ACHN (cell line): ENCODE results near the gene AOC3.
"Not testable (repeated sequence)": the region's sequence is repeated elsewhere in the genome, so short reads cannot be mapped to it uniquely, and the experiment has no call there.

ENCODE experiments used
- DNase-seq: peaks from one replicate; pipeline ENCODE4 v3.0.0-alpha.2; 2015
- in situ Hi-C: cut with HindIII; loops from 2 replicates; pipeline ENCODE4 v1.10.0; 2017; ENCODE audit warnings: low sequenced_read_pairs, low pct_ligation_motif_present, low pct_unique_long_range_greater_than_20kb

The AOC3 gene

DNA sequence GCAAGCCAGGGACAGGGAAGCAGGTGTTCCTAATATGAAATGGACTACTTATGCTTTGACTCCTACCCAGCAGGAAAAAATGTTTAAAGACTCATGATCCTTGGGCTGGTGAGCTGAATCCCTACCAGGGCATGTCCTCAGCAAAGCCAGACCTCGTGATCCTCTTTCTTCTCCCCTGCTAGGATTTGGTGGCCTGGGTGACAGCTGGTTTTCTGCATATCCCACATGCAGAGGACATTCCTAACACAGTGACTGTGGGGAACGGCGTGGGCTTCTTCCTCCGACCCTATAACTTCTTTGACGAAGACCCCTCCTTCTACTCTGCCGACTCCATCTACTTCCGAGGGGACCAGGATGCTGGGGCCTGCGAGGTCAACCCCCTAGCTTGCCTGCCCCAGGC, 5.1 kb downstream of the AOC3 start:
- in situ Hi-C loops, DNase-seq: not testable (repeated sequence)

DNA sequence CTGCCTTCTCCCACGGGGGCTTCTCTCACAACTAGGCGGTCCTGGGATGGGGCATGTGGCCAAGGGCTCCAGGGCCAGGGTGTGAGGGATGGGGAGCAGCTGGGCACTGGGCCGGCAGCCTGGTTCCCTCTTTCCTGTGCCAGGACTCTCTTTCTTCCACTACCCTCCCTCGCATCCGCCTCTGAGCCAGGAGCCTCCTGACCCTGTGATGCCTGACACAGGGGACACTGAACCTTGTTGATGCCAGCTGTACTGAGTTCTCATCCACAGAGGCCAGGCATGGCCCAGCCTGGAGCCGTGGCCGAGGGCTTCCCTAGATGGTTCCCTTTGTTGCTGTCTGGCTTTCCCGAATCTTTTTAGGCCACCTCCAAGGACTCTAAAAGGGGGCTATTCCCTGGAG, 5.5 kb downstream of the AOC3 start:
- in situ Hi-C loops, DNase-seq: not testable (repeated sequence)

DNA sequence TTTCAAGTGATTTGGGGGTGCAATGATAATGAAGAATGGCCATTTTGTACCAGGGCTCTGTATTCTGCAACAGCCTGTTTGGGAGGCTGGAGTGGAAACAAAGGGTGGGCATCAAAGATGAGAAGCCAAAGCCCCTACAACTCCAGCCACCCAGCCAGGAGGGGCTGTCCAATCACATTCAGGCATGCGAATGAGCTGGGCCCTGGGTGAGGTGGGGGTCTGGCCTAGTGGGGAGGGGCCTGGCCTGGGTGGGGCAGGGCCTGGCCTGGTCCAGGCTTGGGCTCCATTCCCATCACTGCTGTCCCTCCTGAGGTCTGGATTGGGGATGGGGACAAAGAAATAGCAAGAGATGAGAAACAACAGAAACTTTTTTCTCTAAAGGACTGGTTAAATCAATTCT, 6.4 kb downstream of the AOC3 start:
- no peak for DNase-seq

DNA sequence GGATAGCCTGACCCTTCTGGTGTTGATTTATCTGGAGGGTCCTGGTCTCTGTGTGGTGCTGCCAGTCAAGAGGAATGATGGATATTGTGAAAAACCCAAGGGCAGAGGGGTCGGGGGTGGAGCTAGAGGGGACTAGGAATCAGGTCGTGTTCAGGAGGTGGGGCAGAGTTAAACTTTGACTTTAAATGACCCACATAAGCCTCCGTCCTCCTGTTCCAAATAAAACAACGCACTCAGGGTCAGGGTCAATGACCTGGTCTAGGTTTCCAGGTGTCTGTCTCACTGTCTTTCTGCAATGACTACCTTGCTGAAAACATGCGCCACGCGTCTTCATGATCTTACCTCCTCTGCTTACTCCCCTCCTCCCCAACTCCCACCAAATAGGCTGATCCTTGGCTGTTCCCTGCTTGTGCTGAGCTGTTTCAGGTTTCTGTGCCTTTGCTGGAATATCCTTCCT, 14.7 kb downstream of the AOC3 start:
- in situ Hi-C loops: no loop called here
- DNase-seq: no peak

More for the DNA sequence above, 6.4 kb downstream of the AOC3 start:
- in situ Hi-C loops: no loop called here

DNA sequence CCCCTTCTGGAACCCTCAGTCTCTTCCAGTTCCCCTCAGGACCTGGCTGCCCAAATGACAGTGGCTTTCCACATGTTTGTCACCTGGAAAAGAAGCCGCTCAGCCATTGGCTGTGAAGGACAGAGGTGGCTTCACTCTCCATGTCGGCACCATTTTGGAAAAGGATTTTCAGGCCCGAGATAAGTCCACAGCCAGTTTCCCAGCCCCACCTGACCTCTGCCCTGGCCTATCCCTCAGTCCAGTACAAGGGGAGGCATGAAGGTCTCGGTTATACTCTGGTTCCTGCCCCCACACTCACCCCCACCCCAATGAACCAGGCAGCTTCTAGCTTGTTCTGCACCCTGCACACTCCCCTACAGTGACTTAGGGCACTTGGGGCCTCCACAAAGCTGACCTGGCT, 15.2 kb downstream of the AOC3 start:
- no peak for DNase-seq
- in situ Hi-C loops: no loop called here

DNA sequence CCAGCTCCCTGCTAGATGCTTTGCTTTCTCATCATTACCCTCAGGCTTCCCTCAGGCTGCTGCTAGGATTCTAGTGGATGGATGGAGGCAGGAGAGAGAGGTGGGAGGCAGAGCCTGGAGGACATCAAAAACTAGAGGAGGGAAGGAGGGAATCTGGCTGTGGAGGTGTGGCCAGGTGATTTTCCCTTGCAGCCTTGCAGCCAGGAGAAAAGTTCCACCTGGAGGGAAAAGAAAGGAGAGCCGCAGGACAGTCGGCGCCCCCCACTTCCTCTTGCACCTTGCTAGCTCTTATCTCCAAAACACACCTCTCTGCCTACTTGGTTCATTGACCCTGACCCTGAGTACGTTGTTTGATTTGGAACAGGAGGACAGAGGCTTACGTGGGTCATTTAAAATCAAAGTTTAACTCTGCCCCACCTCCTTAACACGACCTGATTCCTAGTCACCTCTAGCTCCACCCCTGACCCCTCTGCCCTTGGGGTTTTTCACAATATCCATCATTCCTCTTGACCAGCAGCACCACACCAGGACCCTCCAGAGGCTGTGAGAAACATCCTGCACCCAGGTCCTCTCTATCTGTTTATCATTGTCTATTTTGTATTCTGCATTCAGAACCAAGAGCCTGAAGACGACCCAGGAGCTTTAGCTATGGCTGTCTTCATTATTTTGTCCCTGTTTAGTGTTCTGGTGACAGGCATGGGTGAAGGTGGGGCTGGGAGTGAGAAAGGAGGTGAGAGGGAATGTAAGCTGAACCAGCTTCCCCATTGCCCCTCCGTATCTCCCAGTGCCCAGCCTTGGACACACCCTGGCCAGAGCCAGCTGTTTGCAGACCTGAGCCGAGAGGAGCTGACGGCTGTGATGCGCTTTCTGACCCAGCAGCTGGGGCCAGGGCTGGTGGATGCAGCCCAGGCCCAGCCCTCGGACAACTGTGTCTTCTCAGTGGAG, 15.9 kb downstream of the AOC3 start:
- no peak for DNase-seq
- in situ Hi-C loops: no loop called here

DNA sequence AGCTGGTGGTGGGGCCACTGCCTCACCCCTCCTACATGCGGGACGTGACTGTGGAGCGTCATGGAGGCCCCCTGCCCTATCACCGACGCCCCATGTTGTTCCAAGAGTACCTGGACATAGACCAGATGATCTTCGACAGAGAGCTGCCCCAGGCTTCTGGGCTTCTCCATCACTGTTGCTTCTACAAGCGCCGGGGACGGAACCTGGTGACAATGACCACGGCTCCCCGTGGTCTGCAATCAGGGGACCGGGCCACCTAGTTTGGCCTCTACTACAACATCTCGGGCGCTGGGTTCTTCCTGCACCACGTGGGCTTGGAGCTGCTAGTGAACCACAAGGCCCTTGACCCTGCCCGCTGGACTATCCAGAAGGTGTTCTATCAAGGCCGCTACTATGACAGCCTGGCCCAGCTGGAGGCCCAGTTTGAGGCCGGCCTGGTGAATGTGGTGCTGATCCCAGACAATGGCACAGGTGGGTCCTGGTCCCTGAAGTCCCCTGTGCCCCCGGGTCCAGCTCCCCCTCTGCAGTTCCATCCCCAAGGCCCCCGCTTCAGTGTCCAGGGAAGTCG, 16.8 kb downstream of the AOC3 start:
- in situ Hi-C loops, DNase-seq: not testable (repeated sequence)

DNA sequence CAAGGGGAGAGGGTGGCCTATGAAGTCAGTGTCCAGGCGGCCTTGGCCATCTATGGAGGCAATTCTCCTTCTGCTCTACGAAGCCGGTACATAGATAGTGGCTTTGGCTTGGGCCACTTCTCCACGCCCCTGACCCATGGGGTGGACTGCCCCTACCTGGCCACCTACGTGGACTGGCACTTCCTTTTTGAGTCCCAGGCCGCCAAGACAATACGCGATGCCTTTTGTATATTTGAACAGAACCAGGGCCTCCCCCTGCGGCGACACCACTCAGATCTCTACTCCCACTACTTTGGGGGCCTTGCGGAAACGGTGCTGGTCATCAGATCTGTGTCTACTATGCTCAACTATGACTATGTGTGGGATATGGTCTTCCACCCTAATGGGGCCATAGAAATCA, 17.3 kb downstream of the AOC3 start:
- in situ Hi-C loops: no loop called here
- DNase-seq: no peak

DNA sequence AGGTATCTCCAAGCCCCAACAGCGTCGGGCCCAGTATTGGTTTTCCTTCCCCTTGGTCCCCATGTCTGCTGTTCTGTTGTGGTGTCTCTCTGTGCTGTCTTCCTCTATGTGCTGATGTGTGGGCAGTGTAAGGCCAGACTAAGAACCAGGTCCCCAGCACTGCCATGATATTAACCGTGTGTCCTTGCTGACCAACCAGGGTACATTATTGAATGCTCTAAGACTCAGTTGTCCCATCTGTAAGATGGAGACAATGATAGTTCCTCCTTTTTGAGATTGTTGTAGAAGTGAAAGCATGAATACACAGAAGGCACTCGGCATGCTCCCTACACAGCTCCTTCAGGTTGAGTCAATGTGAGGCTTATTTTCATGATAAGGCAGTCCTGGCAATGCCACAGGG, 20.6 kb downstream of the AOC3 start:
- DNase-seq: no peak
- in situ Hi-C loops: no loop called here

DNA sequence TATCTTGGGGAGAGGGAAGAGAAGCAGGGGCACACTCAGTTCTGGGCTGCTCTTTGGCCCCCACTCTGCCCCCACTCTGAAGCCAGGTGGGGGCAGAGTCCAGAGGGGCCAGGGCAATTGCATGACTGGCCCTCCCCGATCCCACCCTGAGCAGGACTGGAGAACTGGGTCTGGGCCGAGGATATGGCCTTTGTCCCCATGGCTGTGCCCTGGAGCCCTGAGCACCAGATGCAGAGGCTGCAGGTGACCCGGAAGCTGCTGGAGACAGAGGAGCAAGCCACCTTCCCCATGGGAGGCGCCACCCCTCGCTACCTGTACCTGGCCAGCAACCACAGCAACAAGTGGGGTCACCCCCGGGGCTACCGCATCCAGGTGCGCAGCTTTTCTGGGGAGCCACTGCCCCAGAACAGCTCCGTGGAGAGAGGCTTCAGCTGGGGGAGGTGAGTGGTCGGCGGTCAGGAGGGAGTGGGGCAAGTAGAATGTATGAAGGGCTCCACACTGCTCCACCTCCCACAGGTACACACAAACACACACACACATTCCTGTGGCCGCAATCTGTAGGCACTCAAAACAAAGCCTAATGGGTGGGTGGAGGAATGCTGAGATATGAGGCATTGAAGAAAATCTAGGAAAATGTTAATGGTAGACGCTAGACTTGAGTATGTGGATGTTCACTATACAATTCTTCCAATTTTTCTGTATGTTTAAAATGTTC, 21.4 kb downstream of the AOC3 start:
- no peak for DNase-seq
- in situ Hi-C loops: no loop called here

DNA sequence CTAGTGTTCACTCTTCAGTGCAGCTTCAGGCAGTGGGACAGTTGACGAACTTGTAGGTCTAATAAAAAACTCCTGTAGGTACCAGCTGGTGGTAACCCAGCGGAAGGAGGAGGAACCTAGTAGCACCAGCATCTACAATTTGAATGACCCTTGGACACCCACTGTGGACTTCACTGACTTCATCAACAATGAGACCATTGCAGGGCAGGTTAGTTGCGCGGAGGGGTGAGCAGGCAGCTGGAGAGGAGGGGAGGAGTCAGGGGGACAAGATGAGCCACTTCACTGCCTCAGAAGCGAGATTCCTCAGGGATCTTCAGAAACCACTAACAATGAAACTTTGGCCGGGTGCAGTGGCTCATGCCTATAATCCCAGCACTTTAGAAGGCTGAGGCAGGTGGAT, 22.3 kb downstream of the AOC3 start:
- in situ Hi-C loops: no loop called here
- no peak for DNase-seq

DNA sequence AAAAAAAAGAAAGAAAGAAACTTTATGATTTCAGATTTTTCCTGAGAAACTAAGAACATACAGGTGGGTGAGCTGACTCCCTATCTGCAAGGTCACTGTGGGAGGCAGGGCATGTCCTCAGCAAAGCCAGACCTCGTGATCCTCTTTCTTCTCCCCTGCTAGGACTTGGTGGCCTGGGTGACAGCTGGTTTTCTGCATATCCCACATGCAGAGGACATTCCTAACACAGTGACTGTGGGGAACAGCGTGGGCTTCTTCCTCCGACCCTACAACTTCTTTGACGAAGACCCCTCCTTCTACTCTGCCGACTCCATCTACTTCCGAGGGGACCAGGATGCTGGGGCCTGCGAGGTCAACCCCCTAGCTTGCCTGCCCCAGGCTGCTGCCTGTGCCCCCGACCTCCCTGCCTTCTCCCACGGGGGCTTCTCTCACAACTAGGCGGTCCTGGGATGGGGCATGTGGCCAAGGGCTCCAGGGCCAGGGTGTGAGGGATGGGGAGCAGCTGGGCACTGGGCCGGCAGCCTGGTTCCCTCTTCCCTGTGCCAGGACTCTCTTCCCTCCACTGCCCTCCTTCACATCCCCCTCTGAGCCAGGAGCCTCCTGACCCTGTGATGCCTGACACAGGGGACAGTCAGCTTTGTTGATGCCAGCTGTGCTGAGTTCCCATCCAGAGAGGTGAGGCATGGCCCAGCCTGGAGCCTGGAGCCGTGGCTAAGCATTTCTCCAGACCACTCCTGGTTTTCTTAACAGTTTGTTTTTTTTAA, 23.1 kb downstream of the AOC3 start:
- DNase-seq, in situ Hi-C loops: not testable (repeated sequence)

DNA sequence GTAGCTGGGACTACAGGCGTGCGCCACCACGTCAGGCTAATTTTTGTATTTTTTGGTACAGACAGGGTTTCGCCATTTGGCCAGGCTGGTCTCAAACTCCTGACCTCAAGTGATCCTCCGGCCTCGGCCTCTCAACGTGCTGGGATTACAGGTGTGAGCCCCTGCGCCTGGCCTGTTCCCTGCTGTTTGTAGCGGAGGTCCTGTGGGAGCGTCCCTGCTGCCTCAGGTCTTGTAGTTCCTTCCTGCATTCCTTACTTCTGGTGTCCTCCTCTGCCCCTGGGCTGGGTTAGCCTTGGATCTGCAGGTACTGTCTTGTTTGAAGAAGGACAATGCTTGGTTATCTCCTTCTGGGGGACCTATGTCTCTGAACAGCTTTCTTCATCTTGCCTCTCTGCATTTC, 26.0 kb downstream of the AOC3 start:
- DNase-seq: no peak
- in situ Hi-C loops: no loop called here

DNA sequence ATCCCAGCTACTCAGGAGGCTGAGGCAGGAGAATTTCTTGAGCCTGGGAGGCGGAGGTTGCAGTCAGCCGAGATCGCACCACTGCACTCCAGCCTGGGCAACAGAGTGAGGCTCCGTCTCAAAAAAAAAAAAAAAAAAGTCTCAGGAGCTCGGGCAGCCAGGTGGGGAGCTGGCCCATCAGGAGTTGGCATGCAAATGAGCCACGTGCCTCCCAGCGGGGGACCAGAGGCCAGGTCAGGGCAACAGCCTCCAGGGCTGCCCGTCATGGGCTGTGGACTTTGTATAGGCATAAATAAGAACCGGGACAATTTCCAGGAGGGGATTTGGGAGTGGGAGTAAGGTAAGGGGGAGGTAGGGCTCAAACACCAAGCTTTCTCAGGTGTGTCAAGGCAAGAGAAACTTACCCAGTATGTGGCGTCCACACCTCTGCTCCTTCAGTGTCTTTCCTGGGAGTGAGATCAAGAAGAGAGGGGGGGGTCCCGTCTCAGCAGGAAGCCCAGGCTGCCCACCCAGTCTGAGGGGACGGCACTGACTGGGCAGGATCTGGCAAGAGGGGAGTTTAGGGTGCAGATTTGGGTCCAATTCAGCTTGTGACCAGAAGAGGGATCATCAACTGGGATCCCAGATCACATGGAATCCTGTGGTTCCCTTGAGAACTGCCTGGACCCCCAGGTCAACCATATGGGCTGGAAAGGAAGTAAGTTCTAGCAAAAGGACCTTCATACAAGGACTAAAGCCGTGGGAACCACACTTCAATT, 27.3 kb downstream of the AOC3 start:
- no peak for DNase-seq

DNA sequence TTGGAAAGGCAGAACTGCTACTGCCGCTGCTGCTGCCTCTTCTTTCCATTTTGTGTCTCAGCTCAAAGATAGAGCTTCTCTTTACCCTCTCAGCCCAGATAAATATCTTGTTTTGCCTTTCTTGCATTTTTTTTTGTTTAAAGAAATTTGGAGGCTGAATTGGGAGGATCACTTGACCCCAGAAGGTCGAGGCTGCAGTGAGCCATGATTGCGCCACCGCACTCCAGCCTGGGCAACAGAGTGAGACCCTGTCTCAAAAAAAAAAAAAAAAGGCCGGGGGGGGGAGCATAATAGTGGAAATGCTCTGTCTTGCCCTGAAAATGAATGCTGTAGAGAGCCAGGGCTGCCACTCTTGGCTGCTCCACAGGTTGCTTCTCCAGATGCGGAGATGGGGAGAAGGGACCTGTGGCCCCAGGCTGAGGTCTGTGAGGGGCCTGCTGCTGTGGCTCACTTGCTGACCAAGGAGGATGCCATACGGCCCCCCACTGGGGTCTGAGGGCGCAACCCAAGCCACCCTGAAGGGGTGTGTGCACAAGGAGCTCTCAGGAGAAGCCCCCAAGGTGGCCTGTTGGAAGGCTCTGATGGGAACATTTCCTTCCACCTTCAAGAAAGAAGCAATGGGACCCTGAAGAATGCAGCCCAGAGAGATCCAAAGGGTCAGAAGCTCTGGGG, 28.1 kb downstream of the AOC3 start:
- in situ Hi-C loops: no loop called here
- no peak for DNase-seq

More for the DNA sequence above, 27.3 kb downstream of the AOC3 start:
- in situ Hi-C loops: no loop called here

DNA sequence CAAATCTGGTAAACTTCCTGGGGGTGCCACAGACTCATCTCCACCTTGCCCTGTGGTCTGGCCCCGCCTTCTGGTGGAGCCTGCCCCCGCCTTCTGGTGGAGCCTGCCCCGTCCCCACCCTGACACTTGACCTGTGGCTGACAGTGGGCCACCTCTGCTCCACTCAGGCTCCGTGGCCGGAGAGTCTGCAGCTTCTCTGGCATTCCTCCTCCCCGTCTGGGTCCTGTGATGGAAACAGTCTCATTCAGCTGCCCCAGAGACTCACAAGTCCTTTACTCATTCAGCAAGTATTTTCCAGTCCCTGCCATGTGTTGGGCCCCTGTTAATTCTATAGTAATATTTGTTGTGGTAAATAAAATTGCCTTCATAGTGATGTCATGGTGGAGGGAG, 28.6 kb downstream of the AOC3 start:
- in situ Hi-C loops: no loop called here
- DNase-seq: no peak

DNA sequence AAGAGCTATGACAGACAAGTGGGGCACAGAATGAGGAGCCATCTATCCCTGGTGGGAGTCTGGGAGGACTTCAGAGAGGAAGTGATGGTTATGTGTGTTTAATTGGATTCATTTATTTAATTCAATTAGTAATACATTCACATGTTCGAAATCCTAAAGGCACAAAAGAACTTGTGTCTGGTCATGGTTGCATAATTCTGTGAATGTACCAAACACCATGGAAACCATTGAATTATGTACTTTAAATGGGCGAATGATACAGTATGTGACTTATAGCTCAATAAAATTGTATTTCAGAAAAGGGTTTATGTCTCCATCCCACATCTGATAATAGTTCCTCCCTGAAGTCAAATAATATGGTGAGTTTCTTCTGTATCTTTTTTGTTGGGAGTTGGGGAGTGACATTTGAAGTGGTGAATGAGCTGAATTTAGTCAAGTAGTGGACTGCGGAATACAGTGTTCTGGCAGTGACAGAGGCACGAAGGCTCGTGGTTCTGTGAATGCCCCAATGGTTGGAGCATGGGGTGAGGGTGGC, 29.8 kb downstream of the AOC3 start:
- no peak for DNase-seq
- in situ Hi-C loops: no loop called here
